ENCODE results near the gene ORAI3. TPM values are rescaled to one million over a fixed set of nuclear protein-coding genes. Genes with fewer than 3 reads are reported as not detected.
A peak's percentile ranks its signal among the peaks of the same experiment; 100 is the strongest.

The ORAI3 gene
- total and polyA plus RNA-seq, 2 of the 13 experiments (the other 11 are each of a cell fraction or from before 2014, with no cell fraction given): 11.4 to 32.0 TPM

- H3K4me1 ChIP-seq (ENCODE audit: insufficient read depth, low read length): peaks cover 16% of the 10 kb centered on the region
- intact Hi-C loops (cut with micrococcal nuclease; ENCODE audit: unreplicated experiment): loop anchor here (1.0 to 10.0 kb wide), 7 partner anchors 11 to 880 kb away; no protein-coding TSS in a partner anchor
- DNase-seq (ENCODE audit: low spot score) (peak; percentile 80), ATAC-seq (peak; percentile 78), FAIRE-seq (peak; percentile 71)
- H3K4me3 ChIP-seq (replicated peaks in 1 of 3; ENCODE audit: insufficient read depth in 1 of 3, low read depth in 2 of 3, low read length in 3 of 3): peak within 1 kb of the TSS; percentile 41 to 72 (median 54)
- peak within 1 kb of the TSS; percentile 52 for H3K9ac ChIP-seq (ENCODE audit: insufficient read depth, low read depth, low read length)
- no TSS peak for BruUV-seq (replicated peaks)
- peaks cover 13 to 42% of the 10 kb centered on the region in 2 experiments for H3K36me3 ChIP-seq (replicated peaks in 1 of 2; ENCODE audit: control insufficient read depth in 1 of 2, insufficient read depth in 2 of 2, low read length in 2 of 2)
- WGBS (ENCODE audit: low lambda C conversion rate): 31% methylated on average over 15 of the region's 24 CpGs
- H2AFZ ChIP-seq (ENCODE audit: low read length): no peak within 1 kb of the TSS
- no peaks in the 10 kb centered on the region for H3K79me2 ChIP-seq (ENCODE audit: insufficient read depth, low read length)
- ChIA-PET POLR2A (interaction anchor here (0.5 to 3.7 kb wide), 26 partner anchors 9 to 888 kb away, joined by 3 to 81 read pairs (median 5); partner anchors contain the start of genes FUS, KAT8, PHKG2 and STX4), CTCF (ENCODE audit: low intra/inter-chr PET ratio, low total read pairs) (interaction anchor here (0.6 to 2.5 kb wide), 14 partner anchors 17 to 884 kb away, joined by 3 to 29 read pairs (median 4); partner anchors contain the start of genes STX1B, STX4, VKORC1 and ZNF646)
- peak within 1 kb of the TSS; percentile 88 for H3K4me2 ChIP-seq (ENCODE audit: low read depth, low read length)
- H4K20me1 ChIP-seq (ENCODE audit: insufficient read depth, low read length): no peaks in the 10 kb centered on the region
- H3K27me3 ChIP-seq (ENCODE audit: control insufficient read depth in 1 of 2, insufficient read depth in 2 of 2, low read length in 2 of 2): no peaks in the 10 kb centered on the region
- H3K27ac ChIP-seq (ENCODE audit: extremely low read length, insufficient read depth, low read length): peak within 1 kb of the TSS; percentile 49
- no peaks in the 10 kb centered on the region for H3K9me3 ChIP-seq (ENCODE audit: low read length)
- in situ Hi-C loops (cut with HindIII; ENCODE audit: extremely low pct_ligation_motif_present, low pct_unique_long_range_greater_than_20kb): loop anchor here (5.0 to 25.0 kb wide), 2 partner anchors 87 to 727 kb away; partner anchors contain the start of genes ZNF646 and ZNF668
- TF ChIP-seq SRSF4 (IDR thresholded peaks at IDR 0.05; ENCODE audit: low read depth, low read length, poor library complexity, severe bottlenecking): no peak
- TF ChIP-seq, protein P1, sequence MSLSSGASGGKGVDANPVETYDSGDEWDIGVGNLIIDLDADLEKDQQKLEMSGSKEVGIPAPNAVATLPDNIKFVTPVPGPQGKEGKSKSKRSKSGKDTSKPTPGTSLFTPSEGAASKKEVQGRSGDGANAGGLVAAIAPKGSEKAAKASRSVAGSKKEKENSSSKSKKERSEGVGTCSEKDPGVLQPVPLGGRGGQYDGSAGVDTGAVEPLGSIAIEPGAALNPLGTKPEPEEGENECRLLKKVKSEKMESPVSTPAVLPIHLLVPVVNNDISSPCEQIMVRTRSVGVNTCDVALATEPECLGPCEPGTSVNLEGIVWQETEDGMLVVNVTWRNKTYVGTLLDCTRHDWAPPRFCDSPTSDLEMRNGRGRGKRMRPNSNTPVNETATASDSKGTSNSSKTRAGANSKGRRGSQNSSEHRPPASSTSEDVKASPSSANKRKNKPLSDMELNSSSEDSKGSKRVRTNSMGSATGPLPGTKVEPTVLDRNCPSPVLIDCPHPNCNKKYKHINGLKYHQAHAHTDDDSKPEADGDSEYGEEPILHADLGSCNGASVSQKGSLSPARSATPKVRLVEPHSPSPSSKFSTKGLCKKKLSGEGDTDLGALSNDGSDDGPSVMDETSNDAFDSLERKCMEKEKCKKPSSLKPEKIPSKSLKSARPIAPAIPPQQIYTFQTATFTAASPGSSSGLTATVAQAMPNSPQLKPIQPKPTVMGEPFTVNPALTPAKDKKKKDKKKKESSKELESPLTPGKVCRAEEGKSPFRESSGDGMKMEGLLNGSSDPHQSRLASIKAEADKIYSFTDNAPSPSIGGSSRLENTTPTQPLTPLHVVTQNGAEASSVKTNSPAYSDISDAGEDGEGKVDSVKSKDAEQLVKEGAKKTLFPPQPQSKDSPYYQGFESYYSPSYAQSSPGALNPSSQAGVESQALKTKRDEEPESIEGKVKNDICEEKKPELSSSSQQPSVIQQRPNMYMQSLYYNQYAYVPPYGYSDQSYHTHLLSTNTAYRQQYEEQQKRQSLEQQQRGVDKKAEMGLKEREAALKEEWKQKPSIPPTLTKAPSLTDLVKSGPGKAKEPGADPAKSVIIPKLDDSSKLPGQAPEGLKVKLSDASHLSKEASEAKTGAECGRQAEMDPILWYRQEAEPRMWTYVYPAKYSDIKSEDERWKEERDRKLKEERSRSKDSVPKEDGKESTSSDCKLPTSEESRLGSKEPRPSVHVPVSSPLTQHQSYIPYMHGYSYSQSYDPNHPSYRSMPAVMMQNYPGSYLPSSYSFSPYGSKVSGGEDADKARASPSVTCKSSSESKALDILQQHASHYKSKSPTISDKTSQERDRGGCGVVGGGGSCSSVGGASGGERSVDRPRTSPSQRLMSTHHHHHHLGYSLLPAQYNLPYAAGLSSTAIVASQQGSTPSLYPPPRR (CRISPR knock-in tag; IDR thresholded peaks at IDR 0.05; ENCODE audit: borderline replicate concordance): no peak; the same call in 1 of the 2 replicates
- peak; percentile 20; the same call in 1 of the 2 replicates for TF ChIP-seq FOXK1 (CRISPR knock-in tag; IDR thresholded peaks at IDR 0.05; ENCODE audit: borderline replicate concordance, low read depth)
- TF ChIP-seq NFATC3 (CRISPR knock-in tag; IDR thresholded peaks at IDR 0.05): 0 out of 2 replicates have a peak, but pooled peaks have one; percentile 21
- TF ChIP-seq FOXJ3 (CRISPR knock-in tag; IDR thresholded peaks at IDR 0.05; ENCODE audit: borderline replicate concordance): no peak
- TF ChIP-seq ZNF224 (CRISPR knock-in tag; IDR thresholded peaks at IDR 0.05): no peak
- TF ChIP-seq ESRRA (CRISPR knock-in tag; IDR thresholded peaks at IDR 0.05; ENCODE audit: low read depth): no peak
- TF ChIP-seq ZBTB49 (CRISPR knock-in tag; IDR thresholded peaks at IDR 0.05; ENCODE audit: borderline replicate concordance): peak; percentile 45; the same call in 1 of the 2 replicates
- TF ChIP-seq ZNF747 (CRISPR knock-in tag; IDR thresholded peaks at IDR 0.05; ENCODE audit: borderline replicate concordance): peak; percentile 86
- TF ChIP-seq RBM39 (IDR thresholded peaks at IDR 0.05; ENCODE audit: low read depth, low read length, poor library complexity, severe bottlenecking): peak; percentile 71
- peak; percentile 60; the same call in 1 of the 2 replicates for TF ChIP-seq ZNF124 (CRISPR knock-in tag; IDR thresholded peaks at IDR 0.05)
- TF ChIP-seq IKZF1 (IDR thresholded peaks at IDR 0.05): no peak
- TF ChIP-seq ZNF614 (CRISPR knock-in tag; IDR thresholded peaks at IDR 0.05; ENCODE audit: borderline replicate concordance): peak; percentile 56; the same call in 1 of the 2 replicates
These were observed 36.0 kb downstream of the ORAI3 start, which contains the start of gene HSD3B7 for GRCh38 chr16:30984669-30985400. TSS of gene HSD3B7 (plus strand) at chr16:30985207. CDS start at chr16:30985659, 452 bp downstream.
